HL-60 (cell line): Measurements from ENCODE around the gene CTPS2.
A peak's percentile ranks its signal among the peaks of the same experiment; 100 is the strongest.
"Not testable (repeated sequence)": the region's sequence is repeated elsewhere in the genome, so short reads cannot be mapped to it uniquely, and the experiment has no call there.

Experiments
- DNase-seq, 2 experiments: peaks; one replicate each; pipeline ENCODE4 v3.0.0-alpha.2; 2010 to 2020; ENCODE audit warnings: low read depth in 1 of 2, low spot score in 1 of 2
- H3K27ac ChIP-seq: fragments of 250-450 bp; sonication (Bioruptor Pico); replicated peaks from 2 replicates; pipeline ENCODE4 v1.5.1; 2020; ENCODE audit warnings: mild to moderate bottlenecking, moderate library complexity
- H3K27me3 ChIP-seq: fragments of 250-450 bp; sonication (Bioruptor Pico); 2 replicates; pipeline ENCODE4 v1.5.1; 2021; ENCODE audit warnings: mild to moderate bottlenecking, moderate library complexity; ENCODE audit not compliant: insufficient read depth, poor library complexity, severe bottlenecking
- H3K4me3 ChIP-seq: replicated peaks from 2 replicates; pipeline ENCODE4 v1.5.1; 2011; ENCODE audit warnings: mild to moderate bottlenecking, control low read depth, low read length; ENCODE audit not compliant: insufficient read depth
- GABPA ChIP-seq: IDR thresholded peaks from 2 replicates; pipeline ENCODE4 v1.6.1; 2012; ENCODE audit warnings: low read depth
- POLR2AphosphoS5 ChIP-seq: IDR thresholded peaks from 2 replicates; pipeline ENCODE4 v1.6.1; 2012; ENCODE audit warnings: low read depth
- SPI1 ChIP-seq: IDR thresholded peaks from 2 replicates; pipeline ENCODE4 v1.6.1; 2012; ENCODE audit warnings: low read depth, mild to moderate bottlenecking, borderline replicate concordance
- TF ChIP-seq, protein P1 (sequence below): IDR thresholded peaks from 2 replicates; pipeline ENCODE4 v1.6.1; 2012; ENCODE audit warnings: low read depth; ENCODE audit not compliant: insufficient replicate concordance
- TF ChIP-seq, protein P2 (sequence below): IDR thresholded peaks from one replicate; pipeline ENCODE4 v1.5.1; 2011; ENCODE audit warnings: low read length, control low read depth, inconsistent platforms; ENCODE audit not compliant: insufficient read depth

Gene CTPS2

DNA sequence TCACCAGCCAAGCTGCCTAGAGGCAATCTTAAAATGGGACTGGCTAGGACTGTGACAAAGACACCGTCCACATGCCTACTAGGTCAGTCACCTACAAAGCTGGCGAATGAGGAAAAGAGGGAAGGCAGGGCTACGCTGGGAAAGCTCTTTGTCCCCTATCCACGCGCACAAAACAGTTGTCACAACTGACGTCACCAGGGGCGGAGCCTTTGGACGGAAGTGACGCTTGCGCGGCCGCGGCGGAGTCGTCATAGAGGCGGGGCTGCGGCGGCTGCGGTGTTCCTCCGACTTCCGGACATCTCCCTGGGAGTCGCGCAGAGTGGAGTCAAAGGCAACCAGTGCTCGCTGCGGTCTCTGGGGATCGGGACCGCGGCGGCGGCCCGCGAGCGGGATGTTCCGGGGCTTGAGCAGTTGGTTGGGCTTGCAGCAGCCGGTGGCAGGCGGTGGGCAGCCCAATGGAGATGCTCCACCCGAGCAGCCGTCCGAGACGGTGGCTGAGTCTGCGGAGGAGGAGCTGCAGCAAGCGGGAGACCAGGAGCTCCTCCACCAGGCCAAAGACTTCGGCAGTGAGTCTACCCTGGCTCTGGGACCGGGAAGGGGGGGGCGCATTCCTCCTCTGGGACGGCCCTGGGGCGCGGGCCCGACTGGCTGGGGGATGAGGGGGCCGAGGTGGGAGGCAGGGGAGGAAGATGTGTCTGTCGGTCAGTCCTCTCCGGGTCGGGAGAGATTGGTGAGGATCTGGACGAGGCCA lies 7.0 kb upstream of the CTPS2 start, which contains the start of gene SYAP1:
SYAP1 (plus strand) TSS at position 279 of the 751 bp plus-strand sequence; CDS start at position 392, 113 bp downstream.
- TF ChIP-seq GABPA (peak; percentile 73), SPI1 (peak; percentile 46; the same call in 1 of the 2 replicates), POLR2AphosphoS5 (peak; percentile 93)
- TF ChIP-seq, protein P1, sequence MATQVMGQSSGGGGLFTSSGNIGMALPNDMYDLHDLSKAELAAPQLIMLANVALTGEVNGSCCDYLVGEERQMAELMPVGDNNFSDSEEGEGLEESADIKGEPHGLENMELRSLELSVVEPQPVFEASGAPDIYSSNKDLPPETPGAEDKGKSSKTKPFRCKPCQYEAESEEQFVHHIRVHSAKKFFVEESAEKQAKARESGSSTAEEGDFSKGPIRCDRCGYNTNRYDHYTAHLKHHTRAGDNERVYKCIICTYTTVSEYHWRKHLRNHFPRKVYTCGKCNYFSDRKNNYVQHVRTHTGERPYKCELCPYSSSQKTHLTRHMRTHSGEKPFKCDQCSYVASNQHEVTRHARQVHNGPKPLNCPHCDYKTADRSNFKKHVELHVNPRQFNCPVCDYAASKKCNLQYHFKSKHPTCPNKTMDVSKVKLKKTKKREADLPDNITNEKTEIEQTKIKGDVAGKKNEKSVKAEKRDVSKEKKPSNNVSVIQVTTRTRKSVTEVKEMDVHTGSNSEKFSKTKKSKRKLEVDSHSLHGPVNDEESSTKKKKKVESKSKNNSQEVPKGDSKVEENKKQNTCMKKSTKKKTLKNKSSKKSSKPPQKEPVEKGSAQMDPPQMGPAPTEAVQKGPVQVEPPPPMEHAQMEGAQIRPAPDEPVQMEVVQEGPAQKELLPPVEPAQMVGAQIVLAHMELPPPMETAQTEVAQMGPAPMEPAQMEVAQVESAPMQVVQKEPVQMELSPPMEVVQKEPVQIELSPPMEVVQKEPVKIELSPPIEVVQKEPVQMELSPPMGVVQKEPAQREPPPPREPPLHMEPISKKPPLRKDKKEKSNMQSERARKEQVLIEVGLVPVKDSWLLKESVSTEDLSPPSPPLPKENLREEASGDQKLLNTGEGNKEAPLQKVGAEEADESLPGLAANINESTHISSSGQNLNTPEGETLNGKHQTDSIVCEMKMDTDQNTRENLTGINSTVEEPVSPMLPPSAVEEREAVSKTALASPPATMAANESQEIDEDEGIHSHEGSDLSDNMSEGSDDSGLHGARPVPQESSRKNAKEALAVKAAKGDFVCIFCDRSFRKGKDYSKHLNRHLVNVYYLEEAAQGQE, result peak; percentile 29
- TF ChIP-seq, protein P2, sequence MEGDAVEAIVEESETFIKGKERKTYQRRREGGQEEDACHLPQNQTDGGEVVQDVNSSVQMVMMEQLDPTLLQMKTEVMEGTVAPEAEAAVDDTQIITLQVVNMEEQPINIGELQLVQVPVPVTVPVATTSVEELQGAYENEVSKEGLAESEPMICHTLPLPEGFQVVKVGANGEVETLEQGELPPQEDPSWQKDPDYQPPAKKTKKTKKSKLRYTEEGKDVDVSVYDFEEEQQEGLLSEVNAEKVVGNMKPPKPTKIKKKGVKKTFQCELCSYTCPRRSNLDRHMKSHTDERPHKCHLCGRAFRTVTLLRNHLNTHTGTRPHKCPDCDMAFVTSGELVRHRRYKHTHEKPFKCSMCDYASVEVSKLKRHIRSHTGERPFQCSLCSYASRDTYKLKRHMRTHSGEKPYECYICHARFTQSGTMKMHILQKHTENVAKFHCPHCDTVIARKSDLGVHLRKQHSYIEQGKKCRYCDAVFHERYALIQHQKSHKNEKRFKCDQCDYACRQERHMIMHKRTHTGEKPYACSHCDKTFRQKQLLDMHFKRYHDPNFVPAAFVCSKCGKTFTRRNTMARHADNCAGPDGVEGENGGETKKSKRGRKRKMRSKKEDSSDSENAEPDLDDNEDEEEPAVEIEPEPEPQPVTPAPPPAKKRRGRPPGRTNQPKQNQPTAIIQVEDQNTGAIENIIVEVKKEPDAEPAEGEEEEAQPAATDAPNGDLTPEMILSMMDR, result no peak
- H3K27ac ChIP-seq, result peak within 1 kb of the TSS; percentile 84
- H3K4me3 ChIP-seq, result peak within 1 kb of the TSS; percentile 76
- DNase-seq, result peak; percentile 75 to 96
- no peaks in the 10 kb centered on the region for H3K27me3 ChIP-seq

DNA sequence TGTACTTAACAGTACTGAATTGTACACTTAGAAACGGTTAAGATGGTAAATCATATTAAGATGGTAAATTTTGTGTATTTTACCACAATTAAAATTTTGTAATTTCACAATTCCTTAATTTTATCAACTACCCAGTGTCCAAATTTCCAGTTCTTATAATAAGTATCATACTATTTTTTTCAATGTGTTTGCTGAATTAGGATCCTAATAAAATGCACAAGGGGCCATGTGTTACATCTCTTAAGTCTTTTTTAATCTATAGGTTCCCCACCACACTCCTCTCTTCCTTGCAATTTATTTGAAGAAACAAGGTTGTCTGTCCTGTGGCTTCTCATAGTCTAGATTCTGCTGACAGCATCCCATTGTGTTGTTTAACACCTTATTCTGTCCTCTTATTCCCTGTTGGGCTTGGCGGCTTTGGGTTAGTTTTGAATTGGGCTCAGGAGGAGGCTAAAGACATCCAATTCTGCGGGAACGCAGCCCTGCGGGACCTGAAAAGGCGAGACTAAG lies 6.4 kb upstream of the CTPS2 start:
- H3K4me3 ChIP-seq, result peak overlapping the region; percentile 76
- no peak for DNase-seq

DNA sequence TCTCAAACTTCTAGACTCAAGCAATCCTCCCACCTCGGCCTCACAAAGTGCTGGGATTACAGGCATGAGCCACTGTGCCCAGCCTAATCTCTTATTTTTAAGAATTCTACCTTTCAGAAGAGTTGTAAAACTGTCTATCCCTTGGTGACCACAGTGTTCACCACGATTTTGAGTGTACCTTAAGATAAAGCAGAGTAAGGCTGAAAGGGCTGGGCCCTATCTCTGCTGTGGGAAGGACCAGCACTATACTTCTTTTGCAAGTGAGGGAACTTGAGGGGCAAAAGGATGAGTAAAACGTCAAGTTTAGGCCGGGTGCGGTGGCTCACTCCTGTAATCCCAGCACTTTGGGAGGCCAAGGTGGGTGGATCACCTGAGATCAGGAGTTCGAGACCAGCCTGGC lies 4.0 kb upstream of the CTPS2 start:
- H3K27ac ChIP-seq, DNase-seq, H3K27me3 ChIP-seq, H3K4me3 ChIP-seq: not testable (repeated sequence)

More for the DNA sequence above, 6.4 kb upstream of the CTPS2 start:
- TF ChIP-seq, protein P1, result no peak
- TF ChIP-seq, protein P2, result no peak
- TF ChIP-seq POLR2AphosphoS5, result no peak
- TF ChIP-seq GABPA, result no peak
- TF ChIP-seq SPI1, result no peak
- Histone ChIP-seq H3K27ac (peak overlapping the region; percentile 84), H3K27me3 (no peaks in the 10 kb centered on the region)

DNA sequence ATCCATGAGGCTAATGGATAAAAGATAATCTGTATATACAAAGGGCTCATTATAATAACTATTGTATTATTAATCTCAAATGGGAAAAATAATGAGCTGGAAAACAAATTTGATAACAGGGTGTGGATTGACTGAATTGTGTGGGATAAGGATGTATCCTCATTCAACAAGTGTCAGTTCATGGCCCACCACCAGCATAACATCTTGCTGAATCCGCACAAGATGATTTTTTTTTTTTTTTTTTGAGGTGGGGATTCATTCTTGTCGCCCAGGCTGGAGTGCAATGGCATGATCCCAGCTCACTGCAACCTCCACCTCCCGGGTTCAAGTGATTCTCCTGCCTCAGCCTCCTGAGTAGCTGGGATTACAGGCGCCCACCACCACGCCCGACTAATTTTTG lies 3.2 kb upstream of the CTPS2 start:
- H3K27me3 ChIP-seq, DNase-seq, H3K4me3 ChIP-seq, H3K27ac ChIP-seq: not testable (repeated sequence)

DNA sequence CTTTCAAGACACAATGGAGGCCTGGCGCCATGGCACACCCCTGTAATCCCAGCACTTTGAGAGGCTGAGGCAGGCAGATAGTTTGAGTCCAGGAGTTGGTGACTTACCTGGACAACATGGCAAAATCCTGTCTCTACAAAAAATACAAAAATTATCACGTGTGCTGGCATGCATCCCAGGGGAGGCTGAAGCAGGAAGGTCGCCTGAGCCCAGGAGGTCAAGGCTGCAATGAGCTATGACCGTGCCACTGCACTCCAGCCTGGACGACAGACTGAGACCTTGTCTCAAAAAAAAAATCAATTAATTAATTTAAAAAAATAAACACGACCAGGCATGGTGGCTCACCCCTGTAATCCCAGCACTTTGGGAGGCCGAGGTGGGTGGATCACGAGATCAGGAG lies 2.0 kb upstream of the CTPS2 start:
- DNase-seq, result no peak
- Histone ChIP-seq H3K4me3 (no peak overlapping the region), H3K27ac (no peak overlapping the region), H3K27me3 (no peaks in the 10 kb centered on the region)
- TF ChIP-seq, protein P1, result no peak
- TF ChIP-seq SPI1, result no peak
- no peak for TF ChIP-seq POLR2AphosphoS5
- no peak for TF ChIP-seq GABPA
- TF ChIP-seq, protein P2, result no peak
